Activated B cell treated with CpG ODN at 0.5 μM for 24 hours (primary cell): Measurements from ENCODE around the gene FBXL19. TPM values are rescaled to one million over a fixed set of nuclear protein-coding genes. Genes with fewer than 3 reads are reported as not detected.
"Not testable (repeated sequence)": the region's sequence is repeated elsewhere in the genome, so short reads cannot be mapped to it uniquely, and the experiment has no call there.

Source experiments
- ATAC-seq: fragments of 200-7000 bp; cut with Tn5 transposase; one replicate; pipeline ENCODE4 v1.10.0; 2021; ENCODE audit warnings: low read depth, mild to moderate bottlenecking, moderate library complexity
- CTCF ChIA-PET: fragments of 350-600 bp; sonication (Branson Sonifier 250); formaldehyde crosslinking; loops from one replicate; lab custom pipeline; 2021; ENCODE audit warnings: antibody characterized with exemption; lab: Charles Lee
- POLR2A ChIA-PET: fragments of 350-600 bp; sonication (Branson Sonifier 250); formaldehyde crosslinking; loops from one replicate; lab custom pipeline; 2021; ENCODE audit warnings: antibody characterized with exemption; lab: Charles Lee
- DNase-seq: peaks from one replicate; pipeline ENCODE4 v3.0.0; 2022
- H3K27ac Mint-ChIP-seq: one replicate; pipeline ENCODE4 v1.8.0; 2020; ENCODE audit warnings: mixed read lengths
- H3K27me3 Mint-ChIP-seq: one replicate; pipeline ENCODE4 v1.8.0; 2021; ENCODE audit warnings: mixed read lengths
- H3K36me3 Mint-ChIP-seq: one replicate; pipeline ENCODE4 v1.8.0; 2021; ENCODE audit warnings: low read depth, mixed read lengths
- H3K4me1 Mint-ChIP-seq: one replicate; pipeline ENCODE4 v1.8.0; 2021; ENCODE audit warnings: mixed read lengths
- H3K4me3 Mint-ChIP-seq: one replicate; pipeline ENCODE4 v1.8.0; 2020; ENCODE audit warnings: mild to moderate bottlenecking, mixed read lengths
- H3K9me3 Mint-ChIP-seq: one replicate; pipeline ENCODE4 v1.8.0; 2020; ENCODE audit warnings: mixed read lengths
- CTCF ChIP-seq: fragments of 200-600 bp; IDR thresholded peaks from one replicate; pipeline ENCODE4 v1.8.0; 2022; ENCODE audit warnings: antibody characterized with exemption, mild to moderate bottlenecking
- intact Hi-C: fragments of 100-400 bp; cut with micrococcal nuclease; formaldehyde crosslinking; loops from one replicate; pipeline ENCODE4 v1.15.1; 2024
- total RNA-seq: library from RNA; stranded (reverse); gene quantifications from 2 replicates; pipeline ENCODE4 v1.2.3, GENCODE V29; 2022

Gene FBXL19
- total RNA-seq, 1 donor from 2014 or later = 24.2 TPM

GRCh38 chr16:30934827-30935557, 11.6 kb downstream of the FBXL19 start:
- peaks cover 26% of the 10 kb centered on the region for H3K36me3 Mint-ChIP-seq
- no peaks in the 10 kb centered on the region for H3K27me3 Mint-ChIP-seq
- H3K4me3 Mint-ChIP-seq = no peak overlapping the region
- POLR2A ChIA-PET = no interaction called here
- ATAC-seq (peak; percentile 37), DNase-seq (no peak)
- peaks cover 7% of the 10 kb centered on the region for H3K4me1 Mint-ChIP-seq
- H3K9me3 Mint-ChIP-seq = no peaks in the 10 kb centered on the region
- intact Hi-C loops = no loop called here
- CTCF ChIA-PET = no interaction called here
- TF ChIP-seq CTCF = no peak
- no peak overlapping the region for H3K27ac Mint-ChIP-seq

GRCh38 chr16:30937692-30938091, 14.3 kb downstream of the FBXL19 start:
- no peak for TF ChIP-seq CTCF
- ATAC-seq (no peak), DNase-seq (no peak)
- no peaks in the 10 kb centered on the region for H3K27me3 Mint-ChIP-seq
- no peak overlapping the region for H3K27ac Mint-ChIP-seq
- H3K4me1 Mint-ChIP-seq = peaks cover 20% of the 10 kb centered on the region
- H3K36me3 Mint-ChIP-seq = peaks cover 10% of the 10 kb centered on the region
- H3K4me3 Mint-ChIP-seq = no peak overlapping the region
- no peaks in the 10 kb centered on the region for H3K9me3 Mint-ChIP-seq
- intact Hi-C loops = no loop called here
- ChIA-PET CTCF (no interaction called here), POLR2A (interaction anchor here (0.5 kb wide), 1 partner anchor 125 kb away, joined by 3 read pairs; no protein-coding TSS in a partner anchor)

GRCh38 chr16:30939571-30939970, 16.2 kb downstream of the FBXL19 start:
- Mint-ChIP-seq H3K4me1 (peaks cover 22% of the 10 kb centered on the region), H3K36me3 (peaks cover 13% of the 10 kb centered on the region)
- intact Hi-C loops, H3K4me3 Mint-ChIP-seq, H3K27ac Mint-ChIP-seq, H3K27me3 Mint-ChIP-seq, DNase-seq, H3K9me3 Mint-ChIP-seq, ATAC-seq: not testable (repeated sequence)
- ChIA-PET POLR2A (interaction anchor here (0.7 to 1.3 kb wide), 2 partner anchors 237 to 276 kb away, joined by 4 read pairs; no protein-coding TSS in a partner anchor), CTCF (interaction anchor here (1.4 to 4.2 kb wide), 2 partner anchors 11 to 95 kb away, joined by 3 to 40 read pairs; no protein-coding TSS in a partner anchor)

GRCh38 chr16:30941600-30942425, 18.4 kb downstream of the FBXL19 start:
- peak; percentile 62 for TF ChIP-seq CTCF
- H3K36me3 Mint-ChIP-seq = peaks cover 12% of the 10 kb centered on the region
- H3K4me3 Mint-ChIP-seq = peak overlapping the region; percentile 52
- H3K9me3 Mint-ChIP-seq = no peaks in the 10 kb centered on the region
- peak overlapping the region; percentile 63 for H3K27ac Mint-ChIP-seq
- ChIA-PET POLR2A (interaction anchor here (0.6 to 1.7 kb wide), 6 partner anchors 16 to 200 kb away, joined by 3 to 6 read pairs (median 4); partner anchors contain the start of genes KAT8, PHKG2 and SETD1A), CTCF (interaction anchor here (0.6 to 4.2 kb wide), 13 partner anchors 8 to 512 kb away, joined by 3 to 40 read pairs (median 4); partner anchors contain the start of gene DCTPP1)
- H3K4me1 Mint-ChIP-seq = peaks cover 22% of the 10 kb centered on the region
- DNase-seq (peak; percentile 62), ATAC-seq (peak; percentile 99)
- H3K27me3 Mint-ChIP-seq = no peaks in the 10 kb centered on the region
- intact Hi-C loops = loop anchor here (1.0 kb wide), 3 partner anchors 8 to 98 kb away; no protein-coding TSS in a partner anchor

- ChIA-PET CTCF (interaction anchor here (0.9 to 4.2 kb wide), 9 partner anchors 8 to 136 kb away, joined by 3 to 40 read pairs (median 4); no protein-coding TSS in a partner anchor), POLR2A (interaction anchor here (0.6 to 1.7 kb wide), 5 partner anchors 40 to 504 kb away, joined by 3 to 6 read pairs (median 6); partner anchors contain the start of gene PHKG2)
- Mint-ChIP-seq H3K4me3 (no peak overlapping the region), H3K9me3 (no peaks in the 10 kb centered on the region), H3K4me1 (peaks cover 21% of the 10 kb centered on the region), H3K27ac (no peak overlapping the region), H3K36me3 (peaks cover 12% of the 10 kb centered on the region), H3K27me3 (no peaks in the 10 kb centered on the region)
- DNase-seq (no peak), ATAC-seq (no peak)
- no peak for TF ChIP-seq CTCF
- intact Hi-C loops = loop anchor here (1.0 kb wide), 3 partner anchors 8 to 98 kb away; no protein-coding TSS in a partner anchor
Measured at GRCh38 chr16:30942426-30942806, 19.0 kb downstream of the FBXL19 start.
